HG03558 (cell line): ENCODE measurements around the gene SERGEF.

Source experiments
- ATAC-seq: cut with Tn5 transposase; IDR thresholded peaks from one replicate; pipeline ENCODE4 v1.9.1; 2021; ENCODE audit warnings: moderate number of reproducible peaks; ENCODE audit not compliant: unreplicated experiment; ENCODE audit errors: extremely low read depth

SERGEF gene

GRCh38 chr11:17796154-17796553 is 216.7 kb downstream of the SERGEF start:
- no peak for ATAC-seq

GRCh38 chr11:17794981-17795380 is 217.9 kb downstream of the SERGEF start:
- ATAC-seq = no peak

DNA sequence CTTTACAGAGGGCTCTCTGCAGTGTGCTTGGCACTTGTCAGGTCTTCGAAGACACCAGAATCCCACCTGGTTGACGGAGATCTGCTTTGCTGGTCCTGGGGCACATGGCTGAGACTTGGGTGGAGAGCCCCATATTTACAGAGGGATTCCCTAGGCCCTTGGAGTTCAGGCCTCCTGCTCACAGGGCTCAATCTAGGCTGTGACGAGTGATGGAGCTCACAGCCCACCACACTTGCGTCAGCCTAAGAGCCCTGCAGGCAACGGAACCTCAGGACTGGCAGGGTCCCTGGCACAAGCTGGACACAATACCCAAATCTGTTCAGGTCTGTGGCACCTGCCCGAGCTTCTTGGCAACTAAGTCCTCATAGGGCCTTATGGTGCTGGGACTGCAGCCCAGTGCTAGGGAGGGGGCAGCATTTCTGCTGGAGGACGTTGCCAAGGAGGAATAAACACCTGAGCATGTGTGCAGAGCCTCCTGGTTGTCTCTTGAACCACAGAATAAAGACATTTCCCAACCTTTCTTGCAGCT is 219.1 kb downstream of the SERGEF start:
- no peak for ATAC-seq

DNA sequence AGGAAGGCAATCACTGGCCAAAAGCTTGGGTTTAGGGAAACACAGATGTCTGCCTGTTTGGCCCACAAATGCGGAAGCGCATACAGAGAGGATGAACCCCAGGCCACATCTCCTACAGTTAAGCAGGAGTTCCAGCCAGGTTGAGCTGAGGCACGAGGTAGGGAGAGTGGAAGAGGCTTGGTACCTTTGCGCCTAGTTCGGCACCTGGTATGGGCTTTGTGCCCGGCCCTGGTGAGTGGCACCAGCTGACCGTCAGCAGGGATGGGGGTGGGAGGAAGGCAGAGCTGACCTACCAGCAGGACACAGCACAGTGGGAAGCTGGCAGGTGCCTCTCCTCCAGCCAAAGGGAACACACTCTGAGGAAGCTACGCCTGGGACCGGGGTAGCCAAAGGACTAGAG is 220.7 kb downstream of the SERGEF start:
- ATAC-seq = no peak

DNA sequence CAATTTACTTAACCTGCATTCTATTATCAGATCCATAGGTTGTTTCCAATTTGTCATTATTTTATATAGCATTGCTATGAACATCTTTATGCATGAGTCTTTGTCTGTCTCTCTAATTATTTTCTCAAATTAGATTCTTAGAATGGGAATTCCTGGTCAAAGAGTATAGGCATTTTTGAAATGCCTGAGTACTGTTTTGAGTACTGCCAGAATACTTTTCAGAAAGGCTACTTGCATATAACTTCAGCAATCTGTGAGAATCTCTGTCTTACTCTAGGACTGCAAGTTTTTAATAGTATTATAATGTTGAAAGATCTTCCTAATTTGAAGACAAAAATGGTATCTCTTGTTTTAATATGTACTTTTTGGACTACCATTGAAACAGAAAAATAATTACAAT is 221.7 kb downstream of the SERGEF start:
- ATAC-seq = no peak

DNA sequence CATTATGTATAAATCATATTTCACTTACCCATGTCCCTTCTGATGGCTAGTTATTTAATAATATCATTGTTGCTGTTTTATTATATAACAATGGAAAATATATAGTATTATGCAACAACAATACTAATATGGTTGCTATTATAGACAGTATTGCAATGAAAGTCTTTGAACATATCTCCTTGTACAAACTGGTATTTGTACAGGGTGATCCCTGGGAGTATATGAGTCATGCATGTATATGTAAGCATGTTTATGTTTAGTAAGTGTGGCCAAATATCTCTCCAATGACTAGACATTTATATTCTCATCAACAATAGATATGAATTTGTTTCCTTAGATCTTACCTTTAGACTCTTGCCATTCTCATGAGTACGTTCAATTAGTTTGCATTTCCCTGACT is 222.4 kb downstream of the SERGEF start:
- ATAC-seq = no peak

- no peak for ATAC-seq
Measured at GRCh38 chr11:17788084-17788483, 224.8 kb downstream of the SERGEF start.

DNA sequence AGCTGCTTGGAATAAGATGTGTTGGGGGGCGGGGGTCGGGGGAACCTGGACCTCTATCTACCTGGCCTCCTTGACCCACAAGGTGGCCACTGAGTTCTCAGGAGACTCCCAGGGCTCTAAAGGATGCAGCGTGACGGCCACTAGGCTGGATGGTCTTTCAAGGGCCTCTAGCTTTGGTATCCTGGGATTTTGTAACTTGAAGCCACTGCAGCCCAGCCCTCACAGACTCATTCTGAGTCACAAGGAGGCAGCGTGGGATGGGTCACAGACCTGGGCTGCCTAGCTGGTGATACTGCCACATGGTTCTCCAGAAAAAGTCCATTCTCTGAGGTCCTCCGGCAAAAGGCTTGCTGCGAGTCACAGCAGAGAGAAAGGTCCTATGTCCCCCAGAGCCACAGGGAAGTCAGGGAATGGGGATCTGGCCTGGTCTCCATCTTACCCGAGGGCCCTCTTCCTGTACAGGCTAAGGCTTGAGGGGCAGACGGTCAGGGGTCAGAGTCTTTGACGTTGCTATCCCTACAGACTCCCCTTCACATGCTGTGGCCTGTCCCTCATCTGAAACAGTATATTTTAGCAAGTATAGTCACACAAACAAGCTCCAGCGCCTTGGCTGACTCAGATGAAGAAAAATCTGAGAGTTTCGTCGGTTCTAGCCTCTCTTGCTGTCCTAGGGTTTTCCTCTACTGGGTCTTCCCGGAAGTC is 225.9 kb downstream of the SERGEF start:
- no peak for ATAC-seq

- ATAC-seq = no peak
Measured at GRCh38 chr11:17783878-17784277, 229.0 kb downstream of the SERGEF start.

GRCh38 chr11:17782603-17783337 is 230.1 kb downstream of the SERGEF start:
- ATAC-seq = no peak

- ATAC-seq = no peak
Measured at GRCh38 chr11:17782145-17782544, 230.7 kb downstream of the SERGEF start.

DNA sequence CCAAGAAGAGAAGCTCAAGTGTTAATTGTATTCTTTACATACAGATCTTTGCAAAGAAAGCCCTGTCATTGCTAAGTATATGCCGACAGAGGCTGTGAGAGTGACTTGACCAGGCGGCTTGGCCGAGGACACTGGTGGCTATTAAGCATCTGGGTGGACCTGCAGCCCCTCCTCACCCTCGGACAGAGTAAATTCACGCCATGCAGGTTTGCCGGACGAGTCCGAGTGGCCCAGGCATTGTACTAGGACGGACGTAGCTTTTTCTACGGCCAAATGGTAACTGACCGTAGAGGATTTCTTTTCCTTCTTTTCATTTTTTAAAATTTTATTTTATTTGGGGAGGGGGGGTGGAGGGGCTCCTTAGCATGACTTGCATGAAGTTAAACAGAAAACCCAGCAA is 231.2 kb downstream of the SERGEF start:
- no peak for ATAC-seq

- no peak for ATAC-seq
Measured at GRCh38 chr11:17781221-17781620, 231.6 kb downstream of the SERGEF start.

GRCh38 chr11:17780668-17781067 is 232.2 kb downstream of the SERGEF start:
- ATAC-seq = no peak

DNA sequence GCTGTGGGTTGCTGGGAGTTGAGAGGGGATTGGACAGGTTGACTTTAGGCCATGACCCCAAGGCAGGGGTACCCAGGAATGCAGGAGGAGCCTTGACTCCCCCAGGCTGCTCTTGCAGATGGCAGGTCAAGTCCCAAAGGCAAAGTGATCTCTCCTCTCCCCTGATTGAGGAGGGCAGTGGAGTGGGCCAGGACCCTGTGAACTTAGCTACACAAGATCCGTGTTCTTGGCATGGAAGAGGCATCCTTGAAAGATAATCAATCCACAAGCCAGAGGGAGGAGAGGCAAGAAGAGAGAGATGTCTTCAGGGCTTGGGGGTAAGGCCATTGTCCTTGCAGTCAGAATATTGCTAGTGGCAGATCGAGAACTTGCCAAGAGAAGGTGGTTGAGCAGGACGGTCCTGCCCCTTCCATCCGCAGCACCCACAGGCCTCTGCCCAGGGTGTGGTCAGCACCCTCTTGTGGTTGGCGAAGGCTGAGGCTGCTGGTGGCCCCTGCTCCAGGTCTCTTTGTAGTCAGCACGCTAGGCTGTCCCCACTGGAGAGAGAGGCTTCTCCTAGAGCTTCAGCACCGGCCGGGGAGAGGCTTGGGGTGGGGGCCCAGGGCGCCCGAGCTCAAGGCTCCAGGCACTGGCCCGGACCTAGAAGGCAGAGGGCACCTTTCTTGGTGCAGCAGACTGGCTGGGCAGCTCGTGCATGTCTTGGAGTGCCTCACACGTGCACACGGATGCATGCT is 232.8 kb downstream of the SERGEF start:
- no peak for ATAC-seq

DNA sequence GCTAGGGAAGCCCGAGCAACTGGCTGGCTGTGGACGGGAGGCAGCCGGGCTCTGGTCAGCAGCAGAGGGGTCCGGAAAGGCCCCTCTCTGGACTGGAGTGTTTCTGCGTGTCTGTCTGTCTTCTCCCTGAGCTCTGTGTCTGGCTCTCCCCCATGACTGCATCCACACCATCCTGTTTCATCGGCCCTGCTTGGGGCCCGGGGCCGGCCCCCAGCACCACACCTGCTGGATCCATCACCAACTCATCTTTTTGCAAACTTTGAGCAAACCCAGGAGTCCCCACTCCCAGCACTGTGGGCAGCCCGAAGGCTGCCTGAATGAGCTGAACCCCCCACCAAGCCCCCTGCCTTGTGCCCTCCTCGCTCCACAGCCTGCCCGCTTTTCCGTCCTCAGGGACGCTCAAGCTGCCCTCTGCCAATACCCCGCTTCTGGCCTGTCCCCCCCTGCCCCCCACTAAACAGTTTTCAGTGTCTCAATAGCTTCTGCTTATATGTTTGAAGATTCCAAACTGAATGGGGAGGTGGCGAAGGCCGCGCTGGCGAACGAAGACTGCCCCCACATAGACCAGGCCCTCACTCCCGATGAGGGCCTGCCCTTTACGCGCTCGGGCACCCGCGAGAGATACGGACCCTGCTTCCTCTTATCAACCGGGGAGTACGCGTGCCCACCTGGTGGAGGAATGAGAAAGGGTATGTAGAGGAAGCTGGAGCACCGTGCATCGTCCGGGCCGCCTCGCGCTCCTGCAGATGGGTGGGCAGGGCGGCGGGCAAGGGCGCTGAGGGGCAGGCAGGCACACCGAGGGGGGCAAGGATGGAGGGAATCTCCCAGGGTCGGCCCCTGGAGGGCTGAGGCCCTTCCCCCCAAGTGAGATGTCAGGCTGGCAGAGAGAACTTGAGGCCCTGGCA is 233.6 kb downstream of the SERGEF start:
- no peak for ATAC-seq

- no peak for ATAC-seq
Measured at GRCh38 chr11:17778352-17778751, 234.5 kb downstream of the SERGEF start.

GRCh38 chr11:17777738-17778091 is 235.1 kb downstream of the SERGEF start:
- ATAC-seq = no peak

DNA sequence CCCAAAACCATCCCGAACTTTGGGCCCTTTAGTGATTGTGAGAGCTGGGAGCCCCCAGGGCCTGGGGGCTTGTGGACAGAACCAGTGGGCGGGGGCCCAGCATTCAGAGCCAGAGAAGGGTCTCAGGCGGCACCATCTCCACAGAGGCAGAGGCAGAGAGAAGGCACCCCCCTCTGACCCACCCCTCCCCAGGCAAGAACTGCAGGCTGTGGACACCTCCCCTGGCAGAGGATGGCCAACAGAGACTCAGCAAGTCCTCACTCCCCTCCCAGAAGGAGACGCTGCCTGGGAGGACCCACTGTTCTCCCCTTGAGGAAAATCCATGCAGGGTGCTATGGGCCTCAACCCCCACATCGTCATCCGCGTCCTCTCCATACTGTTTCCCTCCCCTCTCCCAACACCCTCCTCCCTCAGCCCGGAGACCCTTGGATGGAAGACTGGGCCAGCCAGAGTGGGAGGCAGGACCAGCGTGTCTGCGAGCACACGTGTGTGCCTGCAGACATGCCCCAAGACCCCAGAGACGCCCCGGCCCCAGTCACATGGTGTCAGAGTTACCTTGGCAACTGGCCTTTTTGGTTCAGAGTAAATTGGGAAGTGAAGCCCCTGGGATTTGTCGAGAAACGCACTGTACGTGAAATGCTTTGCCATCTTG is 235.6 kb downstream of the SERGEF start:
- no peak for ATAC-seq
